Measurements from ENCODE around the gene MLXIP.
"Not testable (repeated sequence)": the region's sequence is repeated elsewhere in the genome, so short reads cannot be mapped to it uniquely, and the experiment has no call there.

Gene MLXIP

DNA sequence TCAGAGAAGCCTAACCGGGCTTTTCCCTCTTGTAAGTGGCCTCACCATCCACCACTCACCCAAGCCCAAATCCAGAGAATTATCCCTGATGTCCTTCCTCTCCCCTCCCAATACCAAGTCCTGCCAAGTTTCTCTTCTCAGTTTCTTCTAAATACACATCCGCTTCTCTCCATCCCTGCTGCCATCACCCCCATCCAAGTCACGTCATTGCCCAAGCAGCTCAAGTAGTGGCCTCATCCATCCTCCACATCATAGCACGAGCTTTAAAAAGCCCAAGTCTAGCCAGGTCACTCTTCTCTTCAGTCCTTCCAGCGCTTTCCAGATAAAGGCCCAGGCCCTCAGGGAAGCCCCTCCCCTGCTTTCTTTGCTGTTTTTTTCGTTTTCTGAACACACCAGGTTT is 70.1 kb downstream of the MLXIP start:
- DNase-seq (ENCODE audit: low read depth): no peak

DNA sequence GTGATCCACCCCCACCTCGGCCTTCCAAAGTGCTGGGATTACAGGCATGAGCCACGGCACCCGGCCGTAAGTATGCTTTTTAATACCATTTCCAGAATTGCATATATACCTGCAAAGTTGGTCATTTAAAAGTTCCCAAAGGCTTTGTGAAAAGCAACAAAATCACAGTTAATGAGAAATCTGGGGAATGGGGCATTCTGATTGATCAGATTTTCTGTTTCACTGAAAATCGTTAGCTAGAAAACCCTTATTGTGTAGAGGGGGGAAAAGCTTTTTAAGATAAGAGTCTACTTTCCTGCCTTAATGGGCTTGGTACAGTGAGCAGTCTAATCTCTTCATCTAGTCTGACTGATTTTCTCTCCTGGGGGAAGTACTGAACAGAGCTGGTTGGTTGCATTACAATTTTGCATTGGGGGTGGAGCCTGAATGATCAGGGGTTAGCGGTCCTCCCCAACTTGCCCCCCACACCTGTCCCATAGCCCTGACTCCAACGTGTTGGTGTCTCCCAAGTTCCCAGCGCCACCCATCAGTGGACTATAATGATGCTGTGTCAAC is 71.6 kb downstream of the MLXIP start:
- DNase-seq (ENCODE audit: low read depth): peak; percentile 27

DNA sequence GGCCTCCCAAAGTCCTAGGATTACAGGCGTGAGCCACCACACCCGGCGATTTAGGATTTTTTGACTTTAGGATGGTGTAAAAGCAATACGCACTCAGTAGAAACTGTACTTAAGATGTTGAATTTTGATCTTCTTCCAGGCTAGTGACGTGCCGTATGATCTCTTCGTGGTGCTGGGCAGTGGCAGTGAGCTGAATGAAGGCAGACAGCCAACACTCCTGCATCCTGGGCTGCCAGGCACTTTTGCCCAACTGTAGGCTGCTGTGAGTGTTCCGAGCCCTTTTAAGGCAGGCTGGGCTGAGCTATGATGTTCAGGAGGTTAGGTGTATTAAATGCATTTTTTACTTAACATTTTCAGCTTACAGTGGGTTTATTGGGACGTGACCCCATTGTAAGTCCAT is 74.2 kb downstream of the MLXIP start:
- no peak for DNase-seq (ENCODE audit: low read depth)

DNA sequence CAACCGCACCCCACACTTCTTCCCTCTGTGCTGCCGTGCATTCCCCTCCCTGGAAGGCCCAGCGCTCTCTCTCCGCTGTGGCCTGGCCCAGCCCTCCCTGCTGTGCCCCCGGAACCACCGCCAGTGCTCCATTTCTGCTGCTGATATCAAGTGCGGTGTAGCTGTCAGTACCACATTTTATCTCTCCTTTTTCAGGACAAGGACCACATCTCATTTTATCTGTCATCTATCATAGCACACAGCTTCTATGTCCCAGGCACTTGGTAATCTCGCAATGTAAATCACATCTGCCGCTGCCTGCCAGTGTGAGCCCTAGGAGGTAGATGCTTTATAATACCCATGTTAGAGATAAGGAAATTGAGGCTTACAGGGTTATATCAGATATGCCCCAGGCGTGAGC is 77.1 kb downstream of the MLXIP start:
- DNase-seq (ENCODE audit: low read depth): no peak

DNA sequence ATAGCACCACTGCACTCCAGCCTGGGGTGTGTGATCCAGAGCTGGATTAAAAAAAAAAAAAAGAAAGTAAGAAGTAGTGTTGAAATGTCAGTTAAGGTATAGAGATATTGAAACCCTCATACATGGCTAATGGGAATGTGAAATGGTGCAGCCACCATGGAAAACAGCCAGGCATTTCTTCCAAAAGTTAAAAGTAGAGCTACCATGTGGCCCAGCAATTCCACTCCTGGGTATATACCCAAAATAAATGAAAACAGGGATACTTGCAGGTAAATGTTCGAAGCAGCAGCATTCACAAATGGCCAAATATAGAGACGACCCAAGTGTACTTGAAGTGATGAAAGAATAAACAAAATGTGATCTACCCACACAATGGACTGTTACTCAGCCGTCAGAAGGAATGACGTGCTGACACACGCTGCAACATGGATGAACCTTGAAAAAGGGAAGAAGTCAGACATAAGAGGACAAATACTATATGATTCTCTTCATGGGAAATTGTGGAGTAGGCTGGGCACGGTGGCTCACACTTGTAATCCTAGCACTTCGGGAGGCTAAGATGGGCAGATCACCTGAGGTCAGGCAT is 80.2 kb downstream of the MLXIP start:
- DNase-seq (ENCODE audit: low read depth): no peak

GRCh38 chr12:122159882-122160281 is 81.3 kb downstream of the MLXIP start:
- no peak for DNase-seq (ENCODE audit: low read depth)

GRCh38 chr12:122160761-122161160 is 82.2 kb downstream of the MLXIP start:
- no peak for DNase-seq (ENCODE audit: low read depth)

- no peak for DNase-seq (ENCODE audit: low read depth)
These were observed 83.1 kb downstream of the MLXIP start for GRCh38 chr12:122161682-122162081.

DNA sequence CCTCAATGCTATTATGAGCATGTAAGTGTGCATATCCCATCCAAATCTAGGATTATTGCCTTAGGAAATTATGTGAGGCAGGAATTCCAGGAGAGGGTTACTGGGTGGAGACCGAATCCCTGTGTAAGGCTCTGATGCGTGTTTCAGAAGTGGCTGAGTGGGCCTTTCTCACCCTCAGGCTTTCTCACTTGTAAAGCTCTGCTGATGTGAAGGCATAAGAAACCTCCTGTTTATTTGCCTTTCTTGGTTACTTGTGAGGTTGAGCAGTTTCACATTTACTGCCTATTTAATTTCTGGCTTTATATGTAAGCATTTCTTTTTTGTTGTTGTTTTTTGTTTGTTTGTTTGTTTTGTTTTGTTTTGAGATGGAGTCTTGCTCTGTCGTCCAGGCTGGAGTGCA is 84.4 kb downstream of the MLXIP start:
- no peak for DNase-seq (ENCODE audit: low read depth)

DNA sequence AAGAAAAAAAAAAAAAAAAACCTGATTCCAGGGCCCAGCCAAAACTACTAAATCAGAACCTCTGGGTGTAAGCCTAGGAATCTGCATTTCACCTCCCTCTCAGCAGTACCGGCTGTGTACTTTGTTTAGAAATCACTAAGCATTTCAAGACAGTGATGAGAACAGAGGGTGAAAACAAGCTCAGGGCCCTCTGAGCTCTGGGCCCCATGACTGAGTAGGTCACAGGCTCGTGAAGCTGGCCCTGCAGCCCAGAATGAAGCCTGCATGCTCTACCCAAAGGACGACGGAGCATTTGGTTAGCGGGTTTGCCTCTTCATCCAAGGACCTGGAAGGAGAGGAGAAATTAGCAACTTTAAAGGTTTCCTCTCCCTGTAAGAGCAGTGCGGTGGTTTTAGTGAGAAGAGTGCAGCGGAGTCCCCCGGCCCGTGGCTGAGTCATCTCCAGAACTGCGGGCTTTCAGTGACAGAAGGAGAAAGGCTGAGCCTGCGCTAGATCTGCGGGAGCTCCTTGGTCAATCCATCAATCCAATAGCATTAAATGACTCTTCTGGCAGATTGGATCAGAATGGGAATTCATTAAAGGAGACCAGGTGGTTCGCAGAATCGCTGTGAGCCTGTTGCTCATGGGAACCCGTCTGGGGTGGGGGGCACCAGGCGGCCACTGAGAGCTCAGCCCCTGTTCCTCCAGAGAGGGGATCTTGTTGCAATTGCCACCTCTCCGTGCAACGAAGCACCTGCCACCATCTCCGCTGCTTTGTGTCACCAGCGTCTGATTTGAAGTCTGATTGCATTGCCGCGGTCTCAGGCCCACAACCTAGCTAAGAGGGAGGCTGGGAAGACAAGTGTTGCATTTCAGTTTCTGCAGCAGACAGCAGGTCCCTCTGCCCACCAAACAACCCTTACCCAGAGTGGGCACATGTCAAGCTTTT is 88.1 kb downstream of the MLXIP start:
- DNase-seq (ENCODE audit: low read depth): no peak

- no peak for DNase-seq (ENCODE audit: low read depth)
These were observed 88.9 kb downstream of the MLXIP start for GRCh38 chr12:122167356-122167925.

DNA sequence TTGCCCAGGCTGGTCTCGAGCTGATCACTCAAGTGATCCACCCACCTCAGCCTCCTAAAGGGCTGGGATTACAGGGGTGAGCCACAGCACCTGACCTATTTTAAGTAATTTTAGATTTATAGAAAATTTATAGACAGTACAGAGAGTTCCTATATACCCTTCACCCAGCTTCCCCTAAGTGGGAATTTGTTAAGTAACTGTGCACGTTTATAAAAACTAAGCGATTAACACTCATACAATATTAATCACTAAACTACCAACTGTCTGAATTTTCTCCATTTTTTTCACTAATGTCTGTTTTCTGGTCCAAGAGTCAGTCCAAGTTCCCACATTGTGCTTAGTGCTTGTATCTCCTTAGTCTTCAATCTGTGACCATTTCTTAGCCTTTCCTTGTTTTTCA is 89.9 kb downstream of the MLXIP start:
- no peak for DNase-seq (ENCODE audit: low read depth)

GRCh38 chr12:122171399-122171798 is 92.8 kb downstream of the MLXIP start:
- no peak for DNase-seq (ENCODE audit: low read depth)

- no peak for DNase-seq (ENCODE audit: low read depth)
These were observed 93.8 kb downstream of the MLXIP start for GRCh38 chr12:122172262-122172939.

DNA sequence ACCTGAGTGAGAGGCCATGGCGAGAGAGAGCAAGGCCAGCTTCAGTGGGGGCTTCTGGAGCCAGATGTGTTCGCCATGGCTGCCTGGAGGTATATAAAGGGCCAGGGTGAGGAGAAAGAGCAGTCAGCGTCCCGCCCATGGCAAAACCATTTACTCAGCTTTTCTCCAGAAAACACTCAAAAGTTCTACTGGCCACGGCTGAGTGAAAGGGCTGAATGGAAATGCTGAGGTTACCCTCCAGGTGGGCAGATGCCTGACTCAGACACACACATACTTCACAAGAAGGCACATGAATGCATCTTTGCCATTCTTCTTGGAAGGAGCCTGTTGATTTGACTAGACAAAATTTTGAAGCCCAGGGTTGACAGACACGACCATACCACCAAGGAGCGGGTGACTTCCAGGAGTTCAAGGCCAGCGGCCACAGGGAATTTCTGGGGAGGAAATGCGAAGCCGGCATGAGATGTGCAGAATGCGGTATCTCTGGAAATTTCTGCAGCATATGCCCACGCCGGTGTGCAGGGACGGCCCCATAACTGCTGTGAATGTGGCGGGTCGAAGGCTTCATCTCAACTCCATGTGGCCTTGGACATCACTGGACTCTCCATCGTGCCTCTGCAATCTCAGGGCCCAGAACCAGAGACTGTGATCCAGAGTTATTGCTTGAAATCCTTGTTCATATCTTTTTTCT is 95.7 kb downstream of the MLXIP start, which contains the start of gene IL31:
TSS of gene IL31 (minus strand) at position 67 of the 691 bp plus-strand sequence. CDS start at position 18, 49 bp downstream.
- no peak for DNase-seq (ENCODE audit: low read depth)

- not testable (repeated sequence) for DNase-seq (ENCODE audit: low read depth)
These were observed 97.9 kb downstream of the MLXIP start for GRCh38 chr12:122176473-122176872.

DNA sequence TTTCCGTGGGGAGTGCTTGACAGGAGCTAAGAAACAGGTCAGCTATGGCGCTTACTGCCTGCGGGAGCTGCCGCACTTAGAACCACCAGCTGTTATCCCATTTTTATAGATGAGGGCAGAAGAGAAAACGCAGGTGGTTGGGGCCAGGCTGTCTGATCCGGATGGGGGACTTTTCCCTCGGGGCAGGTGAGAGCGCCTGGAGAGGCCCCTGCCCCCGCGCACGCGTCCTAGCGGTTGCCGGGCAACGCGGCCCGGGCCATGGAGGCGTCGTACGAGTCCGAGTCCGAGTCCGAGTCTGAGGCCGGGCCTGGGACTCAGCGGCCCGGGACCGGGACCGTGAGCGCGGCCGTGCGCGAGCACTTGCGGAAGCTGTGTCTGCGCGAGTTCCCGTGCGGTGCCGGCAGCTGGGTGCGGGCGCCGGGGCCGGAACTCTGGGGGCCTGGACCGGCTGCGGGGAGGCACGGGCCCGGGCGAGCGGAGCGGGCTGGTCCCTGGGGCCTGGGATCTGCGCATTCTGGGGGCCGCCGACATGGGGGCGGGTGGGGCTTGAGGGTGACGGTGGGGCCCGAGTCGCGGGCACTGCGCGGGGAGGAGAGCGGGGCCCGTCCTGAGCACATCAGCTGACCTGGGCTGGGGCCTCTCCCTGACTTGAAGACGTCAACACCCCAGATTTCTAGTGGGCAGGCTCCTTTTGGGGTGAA is 104.5 kb downstream of the MLXIP start, which contains the start of gene LRRC43:
TSS of gene LRRC43 (plus strand) at position 237 of the 701 bp plus-strand sequence. CDS start at position 259, 22 bp downstream.
- DNase-seq (ENCODE audit: low read depth): peak; percentile 39

- DNase-seq (ENCODE audit: low read depth): no peak
These were observed 105.0 kb downstream of the MLXIP start for GRCh38 chr12:122183588-122183940.

DNA sequence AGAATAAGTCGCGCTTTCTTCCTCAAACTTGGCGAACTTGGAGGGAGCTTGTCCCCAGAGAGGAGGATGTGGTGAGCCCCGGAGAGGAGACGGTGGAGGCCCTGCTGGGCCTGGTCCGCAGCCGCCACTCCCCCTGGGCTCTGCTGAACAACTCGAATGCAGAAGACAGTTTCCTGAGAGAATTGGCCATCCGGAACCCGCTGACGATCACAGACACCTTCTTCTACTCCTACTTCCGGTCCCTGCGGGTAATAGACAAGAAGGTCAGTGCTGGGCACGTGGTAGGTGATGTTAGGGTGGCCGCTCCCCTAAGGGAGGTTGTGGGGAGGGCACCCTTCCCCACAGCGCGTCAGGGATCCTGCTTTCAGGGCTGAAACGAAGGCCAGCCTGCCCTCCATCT is 106.0 kb downstream of the MLXIP start:
- no peak for DNase-seq (ENCODE audit: low read depth)

DNA sequence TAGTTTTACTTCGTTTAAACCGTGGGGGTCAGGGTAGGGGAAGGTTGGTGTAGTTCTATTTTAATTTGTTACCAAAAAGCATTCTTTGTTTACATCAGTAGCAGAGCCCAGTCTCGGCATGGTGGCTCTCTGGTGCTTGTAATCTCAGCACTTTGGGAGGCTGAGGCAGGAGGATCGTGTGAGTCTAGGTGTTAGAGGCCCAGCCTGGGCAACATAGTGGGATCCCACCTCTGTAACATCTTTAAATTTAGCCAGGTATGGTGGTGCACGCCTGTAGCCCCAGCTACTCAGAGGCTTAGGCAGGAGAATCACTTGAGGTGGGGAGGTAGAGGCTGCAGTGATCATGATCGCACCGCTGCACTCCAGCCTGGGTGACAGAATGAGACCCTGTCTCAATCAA is 106.5 kb downstream of the MLXIP start:
- no peak for DNase-seq (ENCODE audit: low read depth)

All from ELR (cell line).